IPS-NIHi7 (cell line): ENCODE results near the gene ZRANB1.
"Not testable (repeated sequence)": the region's sequence is repeated elsewhere in the genome, so short reads cannot be mapped to it uniquely, and the experiment has no call there.

Experiments used
- DNase-seq: peaks from one replicate; pipeline ENCODE4 v3.0.0; 2012; ENCODE audit warnings: mixed read lengths; ENCODE audit errors: extremely low spot score

The ZRANB1 gene

DNA sequence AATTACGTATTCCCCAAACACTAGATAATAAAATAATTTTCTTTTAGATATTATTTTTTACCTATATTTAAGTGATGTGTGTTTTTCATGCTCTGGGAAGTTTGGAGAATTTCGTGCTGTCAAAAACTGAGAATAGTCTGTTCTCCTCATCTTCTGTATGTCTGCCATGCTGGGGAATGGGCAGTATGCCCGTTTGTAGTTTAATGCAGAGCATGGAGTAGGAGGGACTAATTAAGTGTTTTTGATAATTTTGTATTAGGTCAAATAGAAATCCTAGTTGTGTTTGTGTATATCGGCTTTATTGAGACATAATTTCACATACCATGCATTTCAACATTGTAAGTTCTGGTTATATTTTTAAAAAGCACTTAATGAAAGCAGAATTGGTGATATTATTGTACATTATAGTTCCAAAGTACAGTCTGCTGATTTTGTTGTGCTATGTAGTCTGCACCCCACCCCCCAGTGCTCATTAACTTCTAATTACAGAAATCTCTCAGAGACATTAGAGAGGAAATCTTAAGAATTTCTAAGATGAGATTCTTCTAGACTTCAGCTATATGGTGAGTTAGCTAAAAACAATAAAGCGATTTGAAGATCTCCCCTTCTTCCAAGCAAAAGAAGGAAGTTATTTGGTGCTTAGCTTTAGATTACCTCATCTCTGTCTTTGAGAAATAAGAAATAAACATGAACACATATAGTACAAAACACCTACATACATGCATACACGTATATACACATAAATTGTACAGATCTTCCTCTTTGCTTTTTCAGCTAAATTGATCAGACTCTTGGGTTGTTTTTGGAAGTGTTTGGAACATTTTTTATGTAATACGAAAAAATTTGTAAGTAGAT, 22.2 kb downstream of the ZRANB1 start:
- no peak for DNase-seq

DNA sequence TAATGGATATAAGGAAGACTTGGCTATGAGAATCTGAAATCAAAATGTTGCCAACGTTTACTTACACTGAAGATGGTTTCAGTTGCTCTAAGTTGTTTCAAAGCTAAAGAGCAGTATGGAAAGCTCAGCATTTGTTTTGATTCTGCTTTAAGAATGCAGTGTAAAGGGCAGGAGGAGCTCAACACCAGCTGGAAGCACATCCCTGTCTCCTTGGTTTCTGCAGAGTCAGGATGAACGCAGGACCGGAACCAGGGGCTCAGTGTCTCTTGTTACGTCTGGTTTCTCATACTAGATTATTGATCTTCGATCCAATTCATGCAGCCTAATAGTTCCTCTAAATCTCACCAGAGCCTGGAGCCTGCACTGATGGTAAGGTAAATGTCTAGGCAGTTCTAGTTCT, 24.1 kb downstream of the ZRANB1 start:
- no peak for DNase-seq

DNA sequence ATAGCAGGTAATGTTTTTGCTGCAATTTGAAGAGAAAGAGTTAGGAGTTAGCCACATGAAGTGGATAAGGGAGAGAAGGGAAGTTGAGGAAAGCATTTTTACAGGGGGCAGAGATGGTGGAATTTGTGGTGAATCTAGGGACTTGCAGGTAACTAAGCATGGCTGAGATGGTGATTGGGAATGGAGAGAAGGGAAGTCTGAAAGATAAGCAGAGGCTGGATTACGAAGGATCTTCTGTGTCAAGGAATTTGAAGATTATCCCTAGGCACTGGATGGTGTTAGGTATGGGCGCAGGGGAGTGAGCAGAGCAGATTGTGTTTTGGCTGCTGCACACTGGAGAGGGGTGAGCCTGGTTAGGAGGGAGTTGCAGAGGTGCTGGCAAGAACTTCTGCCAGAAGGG, 25.3 kb downstream of the ZRANB1 start:
- no peak for DNase-seq

DNA sequence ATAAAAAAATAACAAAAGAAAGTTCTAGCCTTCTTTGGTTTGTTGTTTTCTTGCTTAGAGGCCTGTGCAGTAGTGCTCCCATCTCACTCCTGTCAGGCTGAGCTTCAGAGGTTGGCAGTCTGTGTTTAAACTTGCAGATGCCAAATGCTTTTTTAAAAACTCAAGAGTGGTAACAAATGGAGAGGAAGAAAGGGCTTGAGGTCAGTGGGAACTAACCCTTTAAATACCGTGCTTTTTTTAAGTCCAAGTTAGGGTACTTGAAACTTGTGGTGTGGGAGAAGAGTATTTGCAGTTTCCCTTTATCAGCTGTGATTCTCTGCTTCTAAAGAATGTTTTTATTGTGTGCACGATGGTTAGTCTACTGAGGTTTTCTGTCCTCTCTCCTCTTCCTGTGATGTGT, 29.4 kb downstream of the ZRANB1 start:
- no peak for DNase-seq

DNA sequence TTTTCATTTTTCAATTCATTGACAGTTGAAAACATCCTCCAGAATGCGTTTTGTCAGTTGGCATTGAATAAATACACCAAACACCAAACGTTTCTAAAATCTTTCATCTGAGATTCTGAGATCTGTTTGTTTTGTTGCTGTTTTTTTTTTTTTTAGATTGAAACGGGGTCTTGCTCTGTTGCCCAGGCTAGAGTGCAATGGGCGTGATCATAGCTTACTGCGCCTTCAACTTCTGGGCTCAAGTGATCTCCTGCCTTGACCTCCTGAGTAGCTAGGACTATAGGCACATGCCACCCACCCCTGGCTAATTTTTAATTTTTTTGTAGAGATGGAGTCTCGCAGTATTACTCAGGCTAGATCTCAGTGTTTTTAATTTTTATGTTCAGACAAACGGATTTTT, 30.7 kb downstream of the ZRANB1 start:
- no peak for DNase-seq

DNA sequence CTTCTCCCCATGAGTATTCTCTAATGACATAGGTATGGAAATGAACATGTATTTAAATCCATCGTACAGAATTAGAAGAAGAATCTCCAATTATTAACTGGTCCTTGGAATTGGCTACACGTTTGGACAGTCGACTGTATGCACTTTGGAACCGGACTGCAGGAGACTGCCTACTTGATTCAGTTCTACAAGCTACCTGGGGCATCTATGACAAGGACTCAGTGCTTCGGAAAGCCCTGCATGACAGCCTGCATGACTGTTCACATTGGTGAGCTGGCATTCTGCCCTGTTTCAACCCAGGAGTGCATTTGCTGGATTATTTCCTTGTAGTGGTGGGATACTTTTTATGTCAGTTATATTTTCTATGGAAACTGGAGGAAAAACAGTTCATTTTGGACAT, 32.2 kb downstream of the ZRANB1 start:
- DNase-seq, result no peak

DNA sequence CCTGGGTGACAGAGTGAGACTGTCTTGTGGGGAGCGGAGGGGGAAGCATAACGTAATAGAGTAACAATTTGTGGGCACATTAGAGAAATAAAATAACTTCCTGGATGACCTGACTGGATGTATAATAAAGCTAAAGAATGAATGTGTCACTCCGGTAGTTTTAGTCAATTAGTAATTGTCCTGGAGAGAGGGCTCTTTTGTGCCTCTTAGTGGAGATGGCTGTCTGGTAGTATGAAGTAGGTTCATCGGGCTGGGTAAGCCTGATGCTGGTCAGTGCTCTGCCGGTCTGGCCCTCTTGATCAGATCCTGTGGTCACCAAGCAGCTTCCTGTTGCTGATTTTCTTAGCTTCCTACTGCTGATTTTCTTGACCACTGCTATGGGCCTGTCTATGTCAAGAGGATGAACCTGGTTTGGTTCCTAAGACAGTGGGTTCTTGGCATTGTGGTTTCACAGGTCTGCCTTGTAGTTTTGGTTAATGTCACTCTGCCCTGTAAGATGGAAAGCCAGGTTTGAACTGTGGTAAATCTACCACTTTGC, 34.1 kb downstream of the ZRANB1 start:
- no peak for DNase-seq

DNA sequence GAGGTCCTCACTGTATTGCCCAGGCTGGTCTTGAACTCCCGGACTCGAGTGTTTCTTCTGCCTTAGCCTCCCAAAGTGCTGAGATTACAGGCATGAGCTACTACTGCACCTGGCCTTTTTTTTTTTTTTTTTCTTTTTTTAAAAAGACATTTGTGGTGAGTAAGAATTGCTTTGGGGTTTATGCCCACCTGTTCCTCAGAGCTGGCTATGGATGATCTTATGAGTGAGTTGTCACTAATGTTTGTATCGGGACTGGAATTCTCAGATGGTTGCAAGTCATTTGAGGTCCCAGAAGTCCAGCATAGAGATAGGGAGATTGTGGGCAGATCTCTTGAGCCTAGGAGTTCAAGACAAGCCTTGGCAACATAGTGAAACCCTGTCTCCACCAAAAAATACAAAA, 35.2 kb downstream of the ZRANB1 start:
- DNase-seq, result no peak

DNA sequence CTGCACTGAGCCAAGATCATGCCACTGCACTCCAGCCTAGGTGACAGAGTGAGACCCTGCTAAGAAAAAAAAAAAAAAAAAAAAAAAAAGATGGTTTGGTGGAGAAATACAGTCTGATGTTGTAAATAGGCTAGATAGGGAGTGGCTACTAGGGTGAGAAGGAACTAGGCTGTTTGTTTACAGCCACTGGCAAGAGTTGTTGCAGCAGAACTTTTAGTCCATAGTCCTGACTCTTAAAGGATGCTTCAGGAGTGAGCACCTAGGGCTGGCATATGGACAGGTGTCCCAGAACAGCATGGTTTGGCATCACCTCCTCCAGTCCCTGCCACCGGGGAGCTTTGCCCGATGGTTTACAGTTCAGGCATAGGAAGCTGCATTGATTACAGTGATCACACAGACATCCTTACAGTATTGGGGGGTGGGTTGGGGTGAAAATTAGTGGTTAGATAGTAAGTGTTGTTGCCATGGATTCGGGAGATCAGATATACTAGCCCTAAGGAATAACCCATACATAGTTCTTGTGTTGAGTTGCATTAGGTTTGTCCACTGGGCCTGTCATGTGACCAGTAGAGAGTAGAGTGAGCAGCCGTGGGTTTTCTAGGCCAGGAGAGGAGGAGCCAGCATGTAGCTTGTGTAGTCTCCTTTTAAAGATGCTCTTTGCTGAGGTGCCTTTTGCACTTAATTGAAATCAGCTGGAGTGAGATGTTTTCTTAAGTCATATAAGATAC, 35.9 kb downstream of the ZRANB1 start:
- no peak for DNase-seq

DNA sequence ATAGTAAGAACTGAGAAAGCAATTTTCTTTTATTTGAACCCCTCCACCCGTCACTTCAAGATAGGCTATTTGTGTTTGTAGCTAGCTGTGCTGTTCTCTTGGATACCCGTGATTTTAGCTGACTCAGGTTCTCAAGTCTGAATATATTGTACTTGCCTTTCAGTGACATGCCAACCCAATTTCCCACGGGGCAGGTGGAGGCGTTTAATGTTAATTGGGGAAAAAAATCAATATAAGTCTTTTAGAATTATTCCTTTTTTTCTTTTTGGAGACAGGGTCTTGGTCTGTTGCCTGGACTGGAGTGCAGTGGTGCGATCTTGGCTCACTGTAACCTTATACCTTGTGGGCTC, 36.4 kb downstream of the ZRANB1 start:
- DNase-seq, result no peak

DNA sequence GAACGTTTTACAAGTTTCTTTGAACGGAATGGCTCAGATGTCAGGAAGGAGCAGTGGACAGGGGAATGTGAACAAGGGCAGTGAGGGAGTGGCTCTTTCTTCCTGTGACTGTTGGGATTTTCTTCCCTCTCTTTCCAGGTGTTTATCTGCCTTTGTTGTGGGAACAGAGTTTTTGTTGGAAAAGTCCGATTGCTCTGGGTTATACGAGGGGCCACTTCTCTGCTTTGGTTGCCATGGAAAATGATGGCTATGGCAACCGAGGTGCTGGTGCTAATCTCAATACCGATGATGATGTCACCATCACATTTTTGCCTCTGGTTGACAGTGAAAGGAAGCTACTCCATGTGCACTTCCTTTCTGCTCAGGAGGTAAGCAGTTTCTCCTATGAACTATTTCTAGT, 41.4 kb downstream of the ZRANB1 start:
- DNase-seq, result no peak

DNA sequence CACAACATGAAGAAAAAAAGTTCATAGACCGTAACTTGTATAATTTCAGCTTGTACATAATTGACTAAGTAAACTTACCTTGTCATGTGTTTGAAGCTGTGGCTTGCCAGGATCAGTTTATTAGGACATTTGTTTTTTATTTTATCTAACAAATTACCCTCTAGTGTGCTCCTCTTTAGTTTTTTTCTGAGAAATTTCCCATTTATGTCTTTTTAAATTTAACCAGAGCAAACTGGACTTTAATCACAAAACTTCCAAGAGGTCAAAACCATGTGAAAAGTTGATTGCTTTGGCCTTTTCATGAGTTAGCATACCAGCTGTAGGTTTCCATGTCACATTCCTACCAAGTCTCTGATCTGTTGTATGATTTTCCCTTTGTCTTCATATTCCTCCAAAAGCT, 42.5 kb downstream of the ZRANB1 start:
- no peak for DNase-seq

DNA sequence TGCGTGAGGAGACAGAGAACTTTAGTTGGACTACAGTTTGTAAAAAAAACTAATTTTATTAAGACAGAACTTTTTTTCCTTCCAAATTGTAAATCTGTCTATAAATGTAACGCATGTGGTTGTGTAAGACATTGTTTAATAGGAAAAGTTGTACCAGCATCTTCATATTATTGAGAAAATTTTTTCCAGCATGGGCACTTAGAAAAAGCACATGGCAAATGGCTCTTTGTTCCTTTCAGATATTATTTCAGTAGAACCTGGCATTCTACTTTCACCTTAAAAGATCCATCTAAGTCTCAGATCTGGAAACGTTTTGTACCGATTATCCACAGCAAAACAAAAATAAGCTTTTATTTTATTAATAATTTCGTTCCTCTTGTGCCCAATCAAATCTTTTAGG, 43.2 kb downstream of the ZRANB1 start:
- DNase-seq, result no peak

DNA sequence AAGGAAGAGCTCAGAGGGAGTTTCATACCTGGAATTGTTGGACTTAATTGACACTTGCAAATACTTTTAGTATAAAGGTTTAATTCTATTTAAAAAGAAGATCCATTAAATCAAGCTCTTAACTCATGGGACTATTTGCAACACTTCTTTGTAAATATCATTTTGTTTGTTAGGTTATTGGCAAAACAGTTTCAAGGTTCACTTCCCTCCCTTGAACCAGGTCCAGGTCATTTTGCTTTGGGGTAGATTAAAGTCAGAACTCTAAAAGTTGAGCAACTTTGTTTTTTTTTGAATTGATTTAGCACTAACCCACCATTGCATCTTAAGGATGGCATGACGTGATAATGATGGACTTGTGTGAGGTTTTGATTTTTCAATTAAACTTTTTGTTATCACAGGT, 45.9 kb downstream of the ZRANB1 start:
- DNase-seq, result no peak

DNA sequence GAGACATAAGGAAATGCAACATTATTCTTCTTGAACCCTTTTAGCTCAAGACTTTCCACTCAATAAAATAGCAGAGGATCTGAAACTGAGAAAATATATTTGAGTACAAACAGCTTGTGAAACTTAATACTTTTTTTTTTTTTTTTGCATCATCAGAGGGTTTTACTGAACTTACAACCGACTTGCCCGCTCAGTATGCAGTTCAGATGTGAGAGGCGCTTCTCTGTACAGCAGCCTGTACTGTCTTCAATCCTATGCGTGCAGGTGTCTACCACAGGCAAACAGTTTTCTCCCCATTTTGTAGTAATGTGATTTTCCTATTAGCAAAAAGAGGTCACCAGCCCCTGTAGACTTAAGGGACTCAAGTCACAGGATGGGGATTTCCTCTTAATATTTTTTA, 46.8 kb downstream of the ZRANB1 start:
- not testable (repeated sequence) for DNase-seq

DNA sequence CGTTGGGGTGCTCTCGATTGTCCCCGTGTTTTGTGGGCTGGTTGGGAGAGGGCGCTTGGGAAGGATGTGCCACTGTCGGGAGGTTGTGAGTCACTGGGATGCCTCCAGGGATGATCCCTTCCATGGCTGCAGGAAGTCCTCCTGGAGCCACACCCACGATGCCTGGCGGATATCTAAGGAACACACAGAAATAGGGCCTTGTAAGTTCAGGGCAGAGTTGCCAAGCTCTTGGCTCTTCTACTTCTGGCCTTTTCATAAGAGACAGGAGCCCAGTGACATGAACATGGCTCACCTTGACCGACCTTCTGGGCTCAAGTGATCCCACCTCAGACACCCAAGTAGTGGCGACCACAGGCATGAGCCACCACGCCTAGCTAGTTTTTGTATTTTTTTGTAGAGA, 47.6 kb downstream of the ZRANB1 start:
- no peak for DNase-seq

DNA sequence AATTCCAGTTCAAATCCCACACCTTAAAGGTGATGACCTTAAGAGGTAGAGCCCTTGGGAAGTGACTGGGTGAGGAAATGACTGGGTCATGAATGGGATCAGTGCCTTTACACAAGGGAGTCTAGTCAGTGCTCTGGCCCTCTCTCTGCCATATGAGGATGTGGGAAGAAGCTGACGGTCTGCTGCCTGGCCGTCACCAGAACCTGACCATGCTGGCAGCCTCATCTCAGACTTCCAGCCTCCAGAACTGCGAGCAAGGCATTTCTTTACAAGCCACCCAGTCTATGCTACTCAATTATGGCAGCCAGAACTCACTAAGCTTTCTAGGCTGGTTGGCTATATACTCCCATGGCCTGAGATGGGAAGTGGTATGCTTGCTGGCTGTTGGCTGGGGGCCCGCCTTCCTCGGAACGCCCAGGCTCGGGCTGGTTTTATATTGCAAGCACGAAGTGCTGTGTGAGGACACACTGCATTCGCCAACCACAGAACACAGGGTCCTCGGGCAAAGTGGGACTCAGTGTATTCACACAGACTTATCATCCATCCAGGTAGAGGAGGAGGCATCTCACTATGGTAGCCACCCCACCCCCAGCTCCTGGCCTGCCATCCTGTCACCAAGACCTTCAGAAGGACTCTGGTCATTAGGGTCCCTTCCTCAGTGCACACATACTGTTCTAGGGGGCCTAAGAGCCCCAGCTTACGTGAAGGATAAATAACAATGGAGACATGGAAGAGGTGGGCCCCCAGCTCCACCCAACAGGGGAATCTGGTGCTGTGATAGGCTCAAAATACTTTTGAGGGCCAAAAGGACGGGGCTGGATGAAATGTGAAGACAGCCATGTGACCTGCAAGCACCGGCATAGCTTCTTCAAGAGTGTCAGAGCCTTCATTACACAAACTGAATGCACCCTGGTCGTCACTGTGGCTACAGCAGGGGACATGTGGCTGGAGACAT, 49.0 kb downstream of the ZRANB1 start:
- no peak for DNase-seq

DNA sequence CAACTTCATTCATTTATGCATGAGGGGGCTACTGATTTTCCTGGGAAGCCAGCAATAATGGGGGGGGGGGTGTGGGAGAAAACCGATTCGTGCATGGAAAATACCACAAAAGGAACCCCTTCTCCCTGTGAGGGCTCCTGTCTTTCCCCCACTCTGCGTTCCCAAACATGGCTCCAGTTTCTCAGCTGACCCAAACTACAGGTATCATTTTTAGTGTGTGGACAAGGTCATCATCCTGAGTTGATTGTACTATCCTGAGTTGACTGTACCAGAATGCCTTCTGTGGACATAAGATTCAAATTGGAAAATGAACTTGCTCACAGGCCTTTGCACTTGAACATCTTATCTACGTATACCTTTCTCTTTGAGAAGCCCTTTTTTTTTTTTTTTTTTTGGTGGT, 49.9 kb downstream of the ZRANB1 start:
- DNase-seq, result no peak

DNA sequence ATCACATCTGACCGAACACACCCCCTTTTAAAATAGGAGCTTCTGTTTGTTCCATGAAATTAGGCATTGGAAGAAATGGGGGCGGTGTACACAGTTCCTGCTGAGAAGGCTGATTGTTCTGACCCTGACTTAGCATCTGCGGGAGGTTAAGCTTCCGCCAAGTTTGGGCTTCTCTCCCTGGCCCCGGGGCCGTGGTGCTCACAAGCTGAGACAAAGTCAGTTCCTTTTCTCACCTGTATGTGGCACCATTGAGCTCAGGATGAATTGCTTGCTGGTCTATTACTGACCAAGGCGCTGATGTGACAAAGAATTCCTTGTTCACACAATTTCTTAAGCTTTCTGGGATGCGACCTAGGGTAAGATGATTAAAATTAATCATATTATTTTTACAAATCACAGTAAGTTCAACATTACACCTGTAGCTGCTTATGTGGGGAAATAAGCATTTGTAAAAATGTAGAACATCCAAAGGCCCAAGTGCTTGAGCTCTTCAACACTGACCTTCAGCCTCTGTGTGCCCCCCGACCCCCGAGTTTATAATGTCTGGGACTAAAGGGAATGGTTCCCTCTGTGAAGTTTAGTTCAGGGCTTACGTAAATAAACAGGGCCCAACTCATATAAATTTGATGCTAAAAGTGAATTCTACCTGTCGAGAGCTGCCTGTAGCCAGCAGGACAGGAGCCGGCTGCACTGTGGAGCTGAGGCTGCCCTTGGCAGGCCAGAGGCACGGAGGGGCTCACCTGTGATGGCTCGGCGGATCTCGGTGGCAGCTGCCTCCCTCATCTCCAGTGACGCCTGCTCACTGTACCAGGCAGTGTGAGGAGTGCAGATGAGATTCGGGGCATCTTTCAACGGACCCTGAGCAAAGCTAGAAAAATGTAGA, 50.8 kb downstream of the ZRANB1 start:
- peak; percentile 48 for DNase-seq

DNA sequence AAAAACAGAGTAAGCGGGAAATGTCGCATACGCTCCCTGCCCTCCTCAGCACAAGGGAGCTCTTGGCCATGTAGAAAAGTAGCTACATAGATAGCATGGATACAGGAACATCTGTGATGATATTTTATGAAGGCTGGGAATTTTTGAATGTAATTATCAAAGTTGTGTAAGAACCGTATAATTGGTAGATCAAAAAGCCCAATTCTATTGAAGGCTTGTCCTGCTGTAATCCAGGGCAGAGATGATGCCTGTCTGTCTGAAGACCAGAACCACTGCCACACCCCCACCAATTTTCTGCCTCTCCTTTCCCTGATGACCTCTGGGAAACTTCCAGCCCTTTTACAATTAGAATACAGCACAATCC, 51.4 kb downstream of the ZRANB1 start:
- DNase-seq, result no peak
